ENCODE results near the gene SUPT20H.
"Not testable (repeated sequence)": the region's sequence is repeated elsewhere in the genome, so short reads cannot be mapped to it uniquely, and the experiment has no call there.

SUPT20H gene

GRCh38 chr13:37087486-37087885, 28.0 kb upstream of the SUPT20H start:
- TF ChIP-seq ZNF274 (IDR thresholded peaks at IDR 0.05; ENCODE audit: low read depth, low read length): no peak
- no peak overlapping the region for H3K4me3 ChIP-seq (ENCODE audit: low read length)

- no peak for TF ChIP-seq ZNF274 (IDR thresholded peaks at IDR 0.05; ENCODE audit: low read depth, low read length)
- H3K4me3 ChIP-seq (ENCODE audit: low read length): no peak overlapping the region
Observed at GRCh38 chr13:37085606-37086005, 26.1 kb upstream of the SUPT20H start.

GRCh38 chr13:37076818-37077217, 17.3 kb upstream of the SUPT20H start:
- H3K4me3 ChIP-seq (ENCODE audit: low read length): no peak overlapping the region
- TF ChIP-seq ZNF274 (IDR thresholded peaks at IDR 0.05; ENCODE audit: low read depth, low read length): no peak

- TF ChIP-seq ZNF274 (IDR thresholded peaks at IDR 0.05; ENCODE audit: low read depth, low read length): no peak
Observed at GRCh38 chr13:37075164-37075563, 15.7 kb upstream of the SUPT20H start.

GRCh38 chr13:37074703-37075102, 15.2 kb upstream of the SUPT20H start:
- TF ChIP-seq ZNF274 (IDR thresholded peaks at IDR 0.05; ENCODE audit: low read depth, low read length): no peak
- no peak overlapping the region for H3K4me3 ChIP-seq (ENCODE audit: low read length)

More at GRCh38 chr13:37075164-37075563, 15.7 kb upstream of the SUPT20H start:
- H3K4me3 ChIP-seq (ENCODE audit: low read length): no peak overlapping the region

GRCh38 chr13:37072024-37072423, 12.5 kb upstream of the SUPT20H start:
- no peak for TF ChIP-seq ZNF274 (IDR thresholded peaks at IDR 0.05; ENCODE audit: low read depth, low read length)
- no peak overlapping the region for H3K4me3 ChIP-seq (ENCODE audit: low read length)

GRCh38 chr13:37070956-37071355, 11.5 kb upstream of the SUPT20H start:
- no peak overlapping the region for H3K4me3 ChIP-seq (ENCODE audit: low read length)
- no peak for TF ChIP-seq ZNF274 (IDR thresholded peaks at IDR 0.05; ENCODE audit: low read depth, low read length)

- TF ChIP-seq ZNF274 (IDR thresholded peaks at IDR 0.05; ENCODE audit: low read depth, low read length): no peak
- H3K4me3 ChIP-seq (ENCODE audit: low read length): no peak overlapping the region
Observed at GRCh38 chr13:37070145-37070695, 10.7 kb upstream of the SUPT20H start.

- no peak overlapping the region for H3K4me3 ChIP-seq (ENCODE audit: low read length)
- TF ChIP-seq ZNF274 (IDR thresholded peaks at IDR 0.05; ENCODE audit: low read depth, low read length): no peak
Observed at GRCh38 chr13:37069597-37070103, 10.2 kb upstream of the SUPT20H start.

GRCh38 chr13:37068962-37069361, 9.5 kb upstream of the SUPT20H start:
- no peak overlapping the region for H3K4me3 ChIP-seq (ENCODE audit: low read length)
- no peak for TF ChIP-seq ZNF274 (IDR thresholded peaks at IDR 0.05; ENCODE audit: low read depth, low read length)

- H3K4me3 ChIP-seq (ENCODE audit: low read length): no peak overlapping the region
- TF ChIP-seq ZNF274 (IDR thresholded peaks at IDR 0.05; ENCODE audit: low read depth, low read length): no peak
Observed at GRCh38 chr13:37067874-37068273, 8.4 kb upstream of the SUPT20H start.

GRCh38 chr13:37065890-37066526, 6.5 kb upstream of the SUPT20H start:
- TF ChIP-seq ZNF274 (IDR thresholded peaks at IDR 0.05; ENCODE audit: low read depth, low read length): no peak
- no peak overlapping the region for H3K4me3 ChIP-seq (ENCODE audit: low read length)

- no peak for TF ChIP-seq ZNF274 (IDR thresholded peaks at IDR 0.05; ENCODE audit: low read depth, low read length)
- peak overlapping the region; percentile 88 for H3K4me3 ChIP-seq (ENCODE audit: low read length)
Observed at GRCh38 chr13:37059848-37060192, 332 bp upstream of the SUPT20H start.

GRCh38 chr13:37056228-37056627, 3.3 kb downstream of the SUPT20H start:
- not testable (repeated sequence) for H3K4me3 ChIP-seq (ENCODE audit: low read length)

GRCh38 chr13:37053111-37053510, 6.4 kb downstream of the SUPT20H start:
- not testable (repeated sequence) for H3K4me3 ChIP-seq (ENCODE audit: low read length)

- TF ChIP-seq ZNF274 (IDR thresholded peaks at IDR 0.05; ENCODE audit: low read depth, low read length): no peak
- no peak overlapping the region for H3K4me3 ChIP-seq (ENCODE audit: low read length)
Observed at GRCh38 chr13:37049810-37050209, 9.7 kb downstream of the SUPT20H start.
